Measurements from ENCODE around the gene DSG4.

Gene DSG4

GRCh38 chr18:31410716-31411483, 34.3 kb downstream of the DSG4 start:
- no peak overlapping the region for H3K4me3 ChIP-seq (ENCODE audit: low read depth in 1 of 2, low read length in 2 of 2)
- ATAC-seq (ENCODE audit: insufficient read depth, low read depth) (no peak), DNase-seq (no peak)
- H3K4me1 ChIP-seq (ENCODE audit: insufficient read depth, low read length): no peaks in the 10 kb centered on the region
- H2AFZ ChIP-seq (ENCODE audit: low read depth, low read length): no peak overlapping the region
- no peaks in the 10 kb centered on the region for H3K79me2 ChIP-seq (ENCODE audit: insufficient read depth, low read length)
- H3K9ac ChIP-seq (ENCODE audit: low read depth, low read length): no peak overlapping the region
- TF ChIP-seq CTCF (IDR thresholded peaks at IDR 0.05; ENCODE audit: borderline replicate concordance, extremely low read depth, low read length, poor library complexity, severe bottlenecking) (no peak), EZH2 (IDR thresholded peaks at IDR 0.05; ENCODE audit: borderline replicate concordance, low read depth, low read length, severe bottlenecking) (no peak)
- no peaks in the 10 kb centered on the region for H3K27me3 ChIP-seq (ENCODE audit: insufficient read depth, low read length, poor library complexity)
- no peaks in the 10 kb centered on the region for H3K36me3 ChIP-seq (ENCODE audit: insufficient read depth, low read length)
- no peak overlapping the region for H3K4me2 ChIP-seq (ENCODE audit: insufficient read depth, low read length)
- no peaks in the 10 kb centered on the region for H3K9me3 ChIP-seq (ENCODE audit: insufficient read depth, low read length, severe bottlenecking)
- H4K20me1 ChIP-seq (ENCODE audit: insufficient read depth, low read length): no peaks in the 10 kb centered on the region
- H3K27ac ChIP-seq (ENCODE audit: low read length): no peak overlapping the region

GRCh38 chr18:31413137-31413536, 36.6 kb downstream of the DSG4 start:
- Histone ChIP-seq H4K20me1 (ENCODE audit: insufficient read depth, low read length) (no peaks in the 10 kb centered on the region), H3K27me3 (ENCODE audit: insufficient read depth, low read length, poor library complexity) (no peaks in the 10 kb centered on the region), H3K4me3 (ENCODE audit: low read depth in 1 of 2, low read length in 2 of 2) (no peak overlapping the region), H3K4me2 (ENCODE audit: insufficient read depth, low read length) (no peak overlapping the region), H3K4me1 (ENCODE audit: insufficient read depth, low read length) (no peaks in the 10 kb centered on the region), H3K79me2 (ENCODE audit: insufficient read depth, low read length) (no peaks in the 10 kb centered on the region), H2AFZ (ENCODE audit: low read depth, low read length) (no peak overlapping the region), H3K9me3 (ENCODE audit: insufficient read depth, low read length, severe bottlenecking) (no peaks in the 10 kb centered on the region), H3K9ac (ENCODE audit: low read depth, low read length) (no peak overlapping the region), H3K27ac (ENCODE audit: low read length) (no peak overlapping the region), H3K36me3 (ENCODE audit: insufficient read depth, low read length) (no peaks in the 10 kb centered on the region)
- ATAC-seq (ENCODE audit: insufficient read depth, low read depth) (no peak), DNase-seq (no peak)
- TF ChIP-seq CTCF (IDR thresholded peaks at IDR 0.05; ENCODE audit: borderline replicate concordance, extremely low read depth, low read length, poor library complexity, severe bottlenecking) (no peak), EZH2 (IDR thresholded peaks at IDR 0.05; ENCODE audit: borderline replicate concordance, low read depth, low read length, severe bottlenecking) (no peak)

DNA sequence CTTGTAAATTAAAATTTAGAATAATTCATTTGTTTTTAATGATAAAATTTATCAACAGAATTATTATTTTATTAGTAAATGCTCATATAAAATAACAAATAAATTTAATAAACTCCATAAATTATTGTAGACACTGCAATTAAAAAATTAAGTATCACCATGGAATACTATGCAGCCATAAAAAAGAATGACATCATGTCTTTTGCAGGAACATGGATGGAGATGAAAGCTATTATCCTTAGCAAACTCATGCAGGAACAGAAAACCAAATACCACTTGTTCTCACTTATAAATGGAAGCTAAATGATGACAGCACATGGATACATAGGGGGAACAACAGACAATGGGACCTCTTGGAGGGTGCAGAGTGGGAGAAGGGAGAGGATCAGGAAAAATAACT, 41.3 kb downstream of the DSG4 start:
- Histone ChIP-seq H3K9ac (ENCODE audit: low read depth, low read length) (no peak overlapping the region), H3K4me1 (ENCODE audit: insufficient read depth, low read length) (no peaks in the 10 kb centered on the region), H3K9me3 (ENCODE audit: insufficient read depth, low read length, severe bottlenecking) (no peaks in the 10 kb centered on the region), H3K36me3 (ENCODE audit: insufficient read depth, low read length) (no peaks in the 10 kb centered on the region), H3K79me2 (ENCODE audit: insufficient read depth, low read length) (no peaks in the 10 kb centered on the region), H3K27me3 (ENCODE audit: insufficient read depth, low read length, poor library complexity) (no peaks in the 10 kb centered on the region), H2AFZ (ENCODE audit: low read depth, low read length) (no peak overlapping the region), H3K4me3 (ENCODE audit: low read depth in 1 of 2, low read length in 2 of 2) (no peak overlapping the region), H3K27ac (ENCODE audit: low read length) (no peak overlapping the region), H3K4me2 (ENCODE audit: insufficient read depth, low read length) (no peak overlapping the region), H4K20me1 (ENCODE audit: insufficient read depth, low read length) (no peaks in the 10 kb centered on the region)
- ATAC-seq (ENCODE audit: insufficient read depth, low read depth) (no peak), DNase-seq (no peak)
- no peak for TF ChIP-seq EZH2 (IDR thresholded peaks at IDR 0.05; ENCODE audit: borderline replicate concordance, low read depth, low read length, severe bottlenecking)
- no peak for TF ChIP-seq CTCF (IDR thresholded peaks at IDR 0.05; ENCODE audit: borderline replicate concordance, extremely low read depth, low read length, poor library complexity, severe bottlenecking)
